MM.1S (cell line): ENCODE measurements around the gene CTAGE4.
"Not testable (repeated sequence)": the region's sequence is repeated elsewhere in the genome, so short reads cannot be mapped to it uniquely, and the experiment has no call there.

Source experiments
- EZH2 ChIP-seq: fragments of 300-600 bp; sonication (generic); optimal IDR thresholded peaks from 2 replicates; pipeline ENCODE3; 2017; ENCODE audit warnings: low read depth, mild to moderate bottlenecking, antibody characterized with exemption, low read length, mixed read lengths
- EZH2phosphoT487 ChIP-seq: fragments of 300-600 bp; sonication (generic); IDR thresholded peaks from 2 replicates; pipeline ENCODE4 v1.6.1; 2018; ENCODE audit warnings: antibody characterized with exemption, low read length
- TF ChIP-seq, protein P1 (sequence below): fragments of 300-600 bp; sonication (generic); IDR thresholded peaks from 2 replicates; pipeline ENCODE4 v1.5.1; 2016; ENCODE audit warnings: antibody characterized with exemption, low read length, mixed read lengths

GRCh38 chr7:144194453-144194852, 11.2 kb downstream of the CTAGE4 start:
- TF ChIP-seq, protein P1, sequence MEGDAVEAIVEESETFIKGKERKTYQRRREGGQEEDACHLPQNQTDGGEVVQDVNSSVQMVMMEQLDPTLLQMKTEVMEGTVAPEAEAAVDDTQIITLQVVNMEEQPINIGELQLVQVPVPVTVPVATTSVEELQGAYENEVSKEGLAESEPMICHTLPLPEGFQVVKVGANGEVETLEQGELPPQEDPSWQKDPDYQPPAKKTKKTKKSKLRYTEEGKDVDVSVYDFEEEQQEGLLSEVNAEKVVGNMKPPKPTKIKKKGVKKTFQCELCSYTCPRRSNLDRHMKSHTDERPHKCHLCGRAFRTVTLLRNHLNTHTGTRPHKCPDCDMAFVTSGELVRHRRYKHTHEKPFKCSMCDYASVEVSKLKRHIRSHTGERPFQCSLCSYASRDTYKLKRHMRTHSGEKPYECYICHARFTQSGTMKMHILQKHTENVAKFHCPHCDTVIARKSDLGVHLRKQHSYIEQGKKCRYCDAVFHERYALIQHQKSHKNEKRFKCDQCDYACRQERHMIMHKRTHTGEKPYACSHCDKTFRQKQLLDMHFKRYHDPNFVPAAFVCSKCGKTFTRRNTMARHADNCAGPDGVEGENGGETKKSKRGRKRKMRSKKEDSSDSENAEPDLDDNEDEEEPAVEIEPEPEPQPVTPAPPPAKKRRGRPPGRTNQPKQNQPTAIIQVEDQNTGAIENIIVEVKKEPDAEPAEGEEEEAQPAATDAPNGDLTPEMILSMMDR = not testable (repeated sequence)
- TF ChIP-seq EZH2, EZH2phosphoT487: not testable (repeated sequence)
